SHP77 treated with DMSO at 0.1 percent for 48 hours (cell line): ENCODE measurements around the gene NECTIN2.
"Not testable (repeated sequence)": the region's sequence is repeated elsewhere in the genome, so short reads cannot be mapped to it uniquely, and the experiment has no call there.

Source experiments
- DNase-seq: peaks from one replicate; lab custom pipeline; 2025; lab: John Stamatoyannopoulos, UW

NECTIN2 gene

GRCh38 chr19:44817725-44818465 lies 28.2 kb upstream of the NECTIN2 start:
- DNase-seq, result no peak

GRCh38 chr19:44818466-44819031 lies 27.5 kb upstream of the NECTIN2 start:
- no peak for DNase-seq

GRCh38 chr19:44819246-44819832 lies 26.8 kb upstream of the NECTIN2 start:
- DNase-seq, result no peak

GRCh38 chr19:44820648-44821609 lies 25.2 kb upstream of the NECTIN2 start:
- DNase-seq, result no peak

GRCh38 chr19:44822177-44822576 lies 23.9 kb upstream of the NECTIN2 start:
- no peak for DNase-seq

GRCh38 chr19:44822670-44823372 lies 23.3 kb upstream of the NECTIN2 start:
- DNase-seq, result no peak

GRCh38 chr19:44823373-44823698 lies 22.8 kb upstream of the NECTIN2 start:
- DNase-seq, result no peak

- DNase-seq, result peak; percentile 89
Observed at GRCh38 chr19:44824761-44825160, 21.3 kb upstream of the NECTIN2 start.

GRCh38 chr19:44832875-44833274 lies 13.2 kb upstream of the NECTIN2 start:
- DNase-seq, result not testable (repeated sequence)

GRCh38 chr19:44834399-44834798 lies 11.7 kb upstream of the NECTIN2 start:
- not testable (repeated sequence) for DNase-seq

- DNase-seq, result no peak
Observed at GRCh38 chr19:44839276-44839675, 6.8 kb upstream of the NECTIN2 start.

GRCh38 chr19:44840811-44841210 lies 5.3 kb upstream of the NECTIN2 start:
- no peak for DNase-seq

GRCh38 chr19:44841231-44841630 lies 4.9 kb upstream of the NECTIN2 start:
- DNase-seq, result no peak

GRCh38 chr19:44845286-44845611 lies 848 bp upstream of the NECTIN2 start:
- no peak for DNase-seq

GRCh38 chr19:44846455-44847143 lies 502 bp downstream of the NECTIN2 start:
- no peak for DNase-seq

- no peak for DNase-seq
Observed at GRCh38 chr19:44847144-44848035, 1.3 kb downstream of the NECTIN2 start.

- no peak for DNase-seq
Observed at GRCh38 chr19:44848036-44848811, 2.1 kb downstream of the NECTIN2 start.

GRCh38 chr19:44848812-44849447 lies 2.8 kb downstream of the NECTIN2 start:
- DNase-seq, result no peak

GRCh38 chr19:44850641-44851109 lies 4.6 kb downstream of the NECTIN2 start:
- no peak for DNase-seq
